ENCODE data around the gene GNAT3.

Gene GNAT3

DNA sequence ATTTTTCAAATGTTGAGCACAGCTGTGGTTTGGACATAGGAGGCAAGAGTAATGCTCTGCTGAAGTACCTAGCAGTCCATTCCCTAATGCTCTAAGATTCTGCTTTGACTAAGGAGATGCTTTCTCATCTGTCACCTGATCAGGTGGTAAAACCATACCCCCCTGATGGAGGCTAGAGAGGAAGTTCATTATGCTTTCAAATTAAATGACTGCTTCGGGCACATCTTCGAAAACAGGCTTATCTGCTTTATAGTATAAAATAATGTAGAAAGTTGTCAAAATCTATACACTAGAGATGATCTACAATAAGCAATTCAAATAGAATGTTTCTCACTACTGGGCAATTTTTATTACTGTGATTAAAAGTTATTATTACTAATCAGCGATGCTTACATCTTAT is at the start of gene GNAT3:
Gene GNAT3, minus strand, starts transcription at position 101 of the 400 bp plus-strand sequence. CDS start 138 bp downstream, outside the sequence.
- no peak for ATAC-seq

GRCh38 chr7:80558116-80558515 is 46.3 kb upstream of the GNAT3 start:
- no peak for ATAC-seq

DNA sequence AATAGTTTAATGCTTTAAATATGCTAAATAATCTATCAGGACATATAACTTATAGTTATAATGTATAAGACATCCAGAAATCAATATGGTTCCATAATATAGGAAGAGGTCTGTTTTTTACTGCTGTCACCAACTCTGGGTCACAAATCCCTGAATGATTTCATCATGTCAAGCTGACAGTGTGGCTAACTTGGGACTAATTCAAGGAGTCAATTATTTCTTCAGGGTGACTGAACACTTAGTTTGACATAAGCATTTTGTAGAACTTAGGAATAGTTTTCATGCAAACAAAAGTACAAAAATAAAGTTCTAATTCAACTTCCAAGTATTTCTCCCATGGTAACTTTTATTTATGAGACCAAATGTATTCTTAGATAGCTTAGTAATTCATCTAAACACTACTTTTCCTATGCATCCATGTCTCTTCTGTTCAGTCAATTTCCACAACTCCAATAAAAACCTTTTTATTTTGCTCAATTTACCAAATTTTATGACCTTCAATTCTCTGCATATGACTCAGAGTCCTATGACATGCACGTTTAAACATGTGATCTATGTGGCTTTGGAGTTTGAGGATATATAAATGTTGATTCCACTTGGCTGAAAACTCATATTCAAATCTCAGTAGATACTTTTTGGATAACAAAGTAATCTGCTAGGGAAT is 40.3 kb upstream of the GNAT3 start:
- ATAC-seq, result no peak

DNA sequence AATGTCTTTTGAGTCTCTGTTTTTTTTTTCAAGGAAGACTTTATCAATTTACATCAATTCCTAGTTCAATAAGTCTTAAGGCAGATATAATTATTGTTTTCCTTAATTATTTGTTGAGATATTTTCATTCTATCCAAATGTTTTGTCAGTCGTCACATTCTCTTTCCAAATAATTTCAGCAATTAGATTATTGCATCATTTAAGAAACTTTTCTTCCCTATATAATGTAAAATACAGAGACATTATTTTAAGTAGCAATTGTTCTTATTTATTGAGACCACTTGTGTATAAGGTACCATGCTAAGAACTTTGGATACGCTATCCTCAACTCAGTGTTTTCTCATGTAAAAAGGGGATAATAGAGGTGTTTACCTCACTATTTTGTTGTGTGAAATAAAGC is 38.1 kb upstream of the GNAT3 start:
- ATAC-seq, result no peak

DNA sequence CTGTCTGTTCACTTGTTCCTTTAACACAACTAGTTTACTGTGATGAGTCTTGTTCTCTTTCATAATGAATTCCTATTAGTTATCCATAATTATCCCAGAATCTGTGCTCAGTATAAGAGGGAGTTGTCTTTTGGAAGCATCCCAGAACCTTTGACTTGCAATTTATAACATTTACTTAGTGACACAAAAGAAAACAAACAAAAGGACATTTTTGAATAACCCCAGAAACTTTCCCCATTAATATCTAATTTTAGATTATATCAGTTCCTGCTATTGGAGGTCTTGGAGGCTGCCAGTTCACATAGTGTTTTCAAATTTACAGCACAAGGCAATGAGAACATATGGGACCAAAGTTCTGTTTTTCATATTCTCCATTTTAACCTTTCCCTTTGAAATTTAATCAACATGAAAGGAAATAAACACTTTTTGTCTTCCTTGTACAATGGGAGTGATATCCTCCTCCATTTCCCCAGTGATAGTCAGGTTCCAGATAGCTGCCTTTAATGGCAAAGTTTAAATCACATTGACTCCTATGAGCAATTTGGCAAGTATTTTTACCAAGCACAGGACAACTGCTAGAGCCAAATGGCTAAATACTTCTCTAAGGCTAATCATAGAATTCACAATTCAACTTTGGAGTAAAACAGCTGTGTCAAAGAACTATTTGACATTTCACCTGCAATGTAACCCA is 37.1 kb upstream of the GNAT3 start:
- no peak for ATAC-seq

- ATAC-seq, result no peak
Measured at GRCh38 chr7:80542398-80542797, 30.5 kb upstream of the GNAT3 start.

DNA sequence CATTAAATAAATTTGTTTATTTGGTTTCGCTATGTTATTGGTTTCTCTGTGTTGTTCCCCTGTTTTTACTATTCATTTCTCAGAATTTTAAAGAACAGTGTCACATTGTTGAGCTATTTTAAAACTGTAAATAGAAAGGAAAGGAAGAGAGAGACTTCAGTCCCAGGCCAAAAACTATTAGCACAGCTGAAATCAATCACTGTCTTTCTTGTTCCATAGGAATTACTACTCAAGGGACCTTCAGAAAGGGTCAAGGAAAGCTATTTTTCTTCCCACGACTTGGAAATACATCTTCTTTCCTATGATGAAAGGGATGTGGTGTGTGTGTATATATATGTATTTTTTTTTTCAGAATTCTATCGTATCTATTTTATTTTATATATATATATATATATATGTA is 29.0 kb upstream of the GNAT3 start:
- ATAC-seq, result no peak

DNA sequence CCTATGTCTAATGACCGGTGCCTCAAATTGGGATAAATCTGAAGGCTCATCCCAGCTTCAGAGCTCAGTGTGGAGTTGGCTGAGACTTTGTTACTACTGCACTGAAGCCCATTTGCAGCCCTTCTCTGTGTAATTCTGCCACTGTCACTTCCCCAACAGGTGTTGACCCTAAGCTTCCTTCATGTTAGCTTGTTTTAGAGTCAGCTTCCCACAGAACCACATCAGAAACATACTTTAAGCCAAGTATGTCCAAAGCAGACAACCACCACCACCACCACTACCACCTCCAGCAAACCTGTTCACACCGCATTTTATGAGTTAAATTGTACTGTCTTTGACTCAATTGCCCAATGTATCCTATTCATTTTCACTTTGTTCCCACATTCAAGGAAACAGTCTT is 25.2 kb upstream of the GNAT3 start:
- no peak for ATAC-seq

DNA sequence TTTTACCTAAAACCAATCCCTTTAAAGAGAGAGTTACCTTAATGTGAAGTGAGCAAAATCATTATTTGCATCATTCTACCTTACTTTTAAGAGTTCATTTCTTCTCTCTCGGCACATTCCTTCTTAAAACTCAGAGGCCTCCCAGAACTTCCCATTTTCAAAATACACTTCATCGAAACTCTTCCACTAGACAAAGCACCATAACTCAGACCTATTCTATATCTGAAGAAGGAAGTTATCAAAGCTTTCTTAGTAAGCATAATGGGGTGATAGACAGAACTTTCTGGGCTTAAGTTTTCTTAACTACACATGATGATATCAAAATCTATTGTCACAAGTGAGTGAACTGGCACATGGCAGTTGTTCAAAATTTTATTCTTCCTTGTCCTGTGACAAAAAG is 24.6 kb upstream of the GNAT3 start:
- ATAC-seq, result no peak

DNA sequence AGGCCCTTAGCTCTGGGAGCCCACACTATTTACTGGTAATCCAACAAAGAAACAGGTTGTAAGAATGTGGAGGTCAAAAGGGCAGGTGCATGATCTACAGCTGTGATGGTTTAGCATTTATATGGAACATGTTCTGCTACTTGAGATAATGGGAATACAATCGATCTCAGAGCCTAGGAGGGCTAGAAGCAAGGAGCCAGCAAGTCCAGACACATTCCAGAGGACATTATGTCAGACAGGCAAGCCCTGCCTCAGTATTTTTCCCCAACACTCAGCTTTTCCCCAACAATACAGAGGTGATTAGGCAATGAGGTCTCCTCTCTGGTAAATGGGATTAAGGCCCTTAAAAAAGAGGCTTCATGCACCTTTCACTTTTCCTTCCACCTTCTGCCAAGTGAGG is 21.4 kb upstream of the GNAT3 start:
- no peak for ATAC-seq

DNA sequence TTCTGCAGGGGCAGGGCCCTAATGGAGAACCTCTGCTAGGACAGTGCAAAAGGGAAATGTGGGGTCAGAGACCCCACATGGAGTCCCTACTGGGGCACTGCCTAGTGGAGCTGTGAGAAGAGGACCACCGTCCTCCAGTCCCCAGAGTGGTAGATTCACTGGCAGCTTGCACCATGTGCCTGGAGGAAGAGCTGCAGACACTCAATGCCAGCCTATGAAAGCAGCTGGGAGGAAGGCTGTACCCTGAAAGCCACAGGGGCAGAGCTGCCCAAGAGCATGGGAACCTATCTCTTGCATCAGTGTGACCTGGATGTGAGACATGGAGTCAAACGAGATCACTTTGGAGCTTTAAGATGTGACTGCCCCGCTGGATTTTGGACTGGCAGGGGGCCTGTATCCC is 20.3 kb upstream of the GNAT3 start:
- ATAC-seq, result no peak

DNA sequence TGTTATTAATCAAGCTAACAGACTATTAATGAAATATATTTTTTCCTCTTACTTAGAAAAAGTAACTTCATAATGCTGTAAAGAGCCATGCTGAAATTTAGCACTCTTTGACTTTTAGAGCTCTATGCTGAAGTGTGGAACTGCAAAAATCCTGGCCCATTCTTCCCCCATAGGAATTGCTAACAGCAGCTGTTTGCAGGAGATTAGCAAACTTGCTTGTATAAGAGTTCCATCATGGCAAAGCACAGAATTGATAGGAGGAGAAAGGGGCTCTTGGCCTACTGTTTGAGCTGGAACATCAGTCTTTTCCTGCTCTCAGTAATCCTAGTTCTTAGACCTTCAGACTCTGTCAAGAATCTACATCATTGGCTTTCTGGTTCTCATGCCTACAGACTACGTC is 18.3 kb upstream of the GNAT3 start:
- no peak for ATAC-seq

- no peak for ATAC-seq
Measured at GRCh38 chr7:80529362-80529761, 17.5 kb upstream of the GNAT3 start.

DNA sequence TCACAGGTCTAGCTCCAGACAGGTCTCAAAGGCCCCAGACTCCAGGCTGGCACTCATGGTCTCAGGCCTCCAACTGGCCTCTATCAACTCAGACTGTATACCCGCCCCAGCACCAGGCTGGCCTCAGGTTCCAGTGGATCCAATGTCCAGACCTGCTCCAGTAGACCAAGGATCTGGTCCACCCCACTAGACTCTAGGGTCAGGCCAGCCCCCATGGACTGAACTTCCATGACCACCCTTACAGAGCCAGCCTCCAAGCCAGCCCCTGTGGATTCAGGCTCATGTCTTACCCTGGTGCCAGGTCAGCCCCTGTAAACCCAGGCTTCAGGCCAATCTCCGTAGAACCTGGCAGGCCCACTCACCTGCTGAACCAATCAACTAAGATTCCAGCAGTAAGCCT is 16.8 kb upstream of the GNAT3 start:
- ATAC-seq, result no peak

GRCh38 chr7:80526472-80526871 is 14.6 kb upstream of the GNAT3 start:
- ATAC-seq, result no peak

DNA sequence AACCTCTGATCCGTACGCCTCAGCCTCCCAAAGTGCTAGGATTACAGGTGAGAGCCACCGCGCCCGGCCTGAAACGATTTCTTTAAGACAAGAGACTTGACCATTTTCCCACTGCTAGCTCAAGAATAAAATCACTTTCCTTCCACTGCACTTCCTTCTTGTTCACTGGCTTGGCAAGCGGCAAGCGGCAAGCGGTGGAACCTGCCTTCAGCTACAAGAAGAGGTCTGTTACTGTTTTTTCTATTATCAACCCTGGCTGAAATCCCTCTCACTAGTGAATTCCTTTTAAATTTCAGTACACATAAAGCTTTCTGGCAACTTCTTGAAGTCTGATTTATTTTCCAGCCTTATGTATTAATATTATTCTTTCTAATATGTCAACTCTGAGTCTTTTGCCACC is 12.8 kb upstream of the GNAT3 start:
- no peak for ATAC-seq

- ATAC-seq, result no peak
Measured at GRCh38 chr7:80521809-80522208, 9.9 kb upstream of the GNAT3 start.

DNA sequence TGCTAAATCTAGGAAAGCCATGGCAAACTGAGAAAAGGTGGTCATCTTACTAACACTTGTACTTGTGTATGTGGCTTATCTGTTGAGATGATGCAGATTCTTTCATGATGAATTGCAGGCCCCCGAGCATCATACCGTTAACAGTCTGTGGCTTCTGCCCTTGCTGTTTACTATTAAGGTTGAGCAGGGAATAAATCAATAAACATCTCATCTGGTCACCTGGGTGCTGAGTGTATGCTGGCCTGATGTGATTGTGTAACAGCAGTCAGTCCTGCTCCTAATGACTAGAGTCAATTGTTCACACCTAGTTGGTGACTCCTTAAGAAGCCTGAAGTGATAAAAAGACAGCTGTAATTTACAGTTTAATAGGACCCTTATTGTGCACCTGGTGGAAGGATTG is 8.3 kb upstream of the GNAT3 start:
- no peak for ATAC-seq

DNA sequence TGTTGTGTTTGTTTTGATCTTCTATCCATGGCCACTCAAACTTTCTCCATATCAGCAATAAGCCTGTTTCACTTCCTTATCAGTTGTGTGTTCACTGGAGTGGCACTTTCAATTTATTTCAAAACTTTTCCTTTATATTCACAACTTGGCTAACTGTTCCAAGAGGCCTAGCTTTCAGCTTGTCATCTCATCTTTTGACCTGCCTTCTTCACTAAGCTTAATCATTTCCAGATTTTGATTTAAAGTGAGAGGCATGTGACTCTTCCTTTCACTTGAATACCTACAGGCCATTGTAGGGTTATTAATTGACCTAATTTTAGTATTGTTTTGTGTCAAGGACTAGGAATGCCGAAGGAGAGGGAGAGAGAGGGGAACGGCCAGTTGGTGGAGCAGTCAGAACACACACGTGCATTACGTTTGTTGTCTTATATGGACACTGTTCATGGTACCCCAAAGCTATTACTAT is 5.5 kb upstream of the GNAT3 start:
- ATAC-seq, result no peak

GRCh38 chr7:80515298-80515697 is 3.4 kb upstream of the GNAT3 start:
- ATAC-seq, result no peak

GRCh38 chr7:80510021-80510420 is 1.8 kb downstream of the GNAT3 start:
- ATAC-seq, result no peak

DNA sequence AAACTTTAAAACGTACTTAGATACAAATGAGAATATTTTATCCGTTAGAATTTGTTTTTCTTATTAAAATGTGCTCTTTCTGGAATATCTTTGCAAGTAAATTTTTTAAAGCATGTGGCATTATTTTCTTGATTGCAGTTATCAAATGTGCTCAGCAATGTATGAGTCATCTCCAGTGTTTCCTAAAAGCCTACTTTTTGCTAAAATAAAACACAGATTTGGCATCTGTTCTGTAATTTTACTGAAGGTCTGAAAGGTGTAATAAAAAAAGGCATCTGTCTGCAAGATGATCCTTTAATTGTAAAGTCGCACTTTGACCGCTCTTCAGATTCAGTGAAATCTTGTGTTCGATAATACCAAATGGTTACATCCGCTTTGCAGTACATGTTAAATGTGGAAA is 3.4 kb downstream of the GNAT3 start:
- ATAC-seq, result no peak

GRCh38 chr7:80505900-80506500 is 5.9 kb downstream of the GNAT3 start:
- ATAC-seq, result no peak

DNA sequence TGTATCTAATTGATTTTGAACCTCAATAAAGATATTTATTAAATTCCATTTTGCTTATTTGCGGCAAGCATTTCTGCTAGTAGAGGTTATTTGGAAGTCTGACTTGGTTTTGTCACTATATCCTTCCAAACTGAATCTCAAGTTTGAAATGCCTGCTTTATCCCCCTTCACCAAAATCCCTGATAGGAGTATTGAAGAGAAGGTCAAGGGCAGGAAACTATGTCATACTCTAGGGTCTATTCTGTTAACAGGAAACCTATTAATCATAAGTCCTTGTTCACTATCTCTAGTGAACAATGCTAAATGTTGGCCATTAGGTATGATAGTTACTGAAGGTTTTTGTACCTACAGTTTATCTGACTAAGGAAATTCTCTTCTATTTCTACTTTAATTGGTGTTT is 11.5 kb downstream of the GNAT3 start:
- ATAC-seq, result no peak
